HCT116 (cell line): ENCODE measurements around the gene UCHL3. TPM values are rescaled to one million over a fixed set of nuclear protein-coding genes. Genes with fewer than 3 reads are reported as not detected.

Source experiments
- ATAC-seq: fragments of 200-7000 bp; cut with Tn5 transposase; 2 replicates; pipeline ENCODE4 v1.9.1; 2020; ENCODE audit warnings: mild to moderate bottlenecking, moderate library complexity
- BruUV-seq: library from RNA; stranded (reverse); fragments of 400-500 nt; replicated peaks from 2 replicates; lab custom pipeline; 2021; lab: Mats Ljungman, UMichigan
- CTCF ChIA-PET: fragments of 300-600 bp; sonication (Branson Sonifier 250); formaldehyde crosslinking; loops from one replicate; lab custom pipeline; 2021; ENCODE audit warnings: antibody characterized with exemption; lab: Charles Lee
- POLR2A ChIA-PET: fragments of 300-600, 350-600 bp; sonication (Branson Sonifier 250); formaldehyde crosslinking; loops from one replicate; lab custom pipeline; 2021; ENCODE audit warnings: antibody characterized with exemption; lab: Charles Lee
- RAD21 ChIA-PET, 2 experiments: fragments of 300-600 bp; sonication (Branson Sonifier 250); formaldehyde crosslinking; loops; one replicate each; lab custom pipeline; 2023; ENCODE audit warnings: low total read pairs in 2 of 2; ENCODE audit not compliant: uncharacterized antibody in 2 of 2, unreplicated experiment in 2 of 2, low non-redundant PET in 1 of 2; lab: Charles Lee
- DNase-seq: peaks from one replicate; pipeline ENCODE4 v3.0.0-alpha.2; 2010; ENCODE audit warnings: low read depth, low spot score
- H2AFZ ChIP-seq: fragments of 200-600 bp; shearing (Covaris generic), sonication (generic); 2 replicates; pipeline ENCODE4 v1.6.1; 2017; ENCODE audit warnings: low read depth, mixed run types, mixed read lengths, antibody characterized with exemption, low read length; ENCODE audit not compliant: poor library complexity, severe bottlenecking
- H3K27ac ChIP-seq: 2 replicates; pipeline ENCODE4 v1.5.1; 2012; ENCODE audit warnings: low read depth, low read length
- H3K27me3 ChIP-seq: fragments of 200-600 bp; sonication (generic); 2 replicates; pipeline ENCODE4 v1.6.1; 2016; ENCODE audit warnings: mixed run types, low read length, mixed read lengths; ENCODE audit not compliant: insufficient read depth
- H3K36me3 ChIP-seq, 2 experiments: fragments of 200-500 bp in 1 of 2; fragments of 200-600 bp in 1 of 2; sonication (Bioruptor generic) in 1 of 2; sonication (generic) in 1 of 2; 2 replicates each; pipeline versions ENCODE4 v1.5.1 to v1.6.1; 2014 to 2016; ENCODE audit warnings: low read length in 2 of 2, inconsistent platforms in 1 of 2, mixed read lengths in 1 of 2, mixed run types in 1 of 2; ENCODE audit not compliant: insufficient read depth in 2 of 2, control insufficient read depth in 1 of 2
- H3K4me1 ChIP-seq, 2 experiments: fragments of 200-600 bp in 1 of 2; sonication (generic) in 1 of 2; 2 replicates each; pipeline versions ENCODE4 v1.5.1 to v1.6.1; 2012 to 2017; ENCODE audit warnings: low read length in 2 of 2, inconsistent platforms in 1 of 2, mild to moderate bottlenecking in 1 of 2, mixed read lengths in 1 of 2, mixed run types in 1 of 2, moderate library complexity in 1 of 2; ENCODE audit not compliant: insufficient read depth in 2 of 2, control insufficient read depth in 1 of 2
- H3K4me2 ChIP-seq: fragments of 200-600 bp; sonication (generic); 2 replicates; pipeline ENCODE4 v1.6.1; 2017; ENCODE audit warnings: mixed run types, low read length, mixed read lengths
- H3K4me3 ChIP-seq, 2 experiments: fragments of 200-600 bp in 1 of 2; sonication (generic) in 1 of 2; replicated peaks in 1 of 2; 2 replicates each; pipeline ENCODE4 v1.5.1; 2011 to 2016; ENCODE audit warnings: low read length in 2 of 2, control low read depth in 1 of 2, low read depth in 1 of 2, mild to moderate bottlenecking in 1 of 2, mixed read lengths in 1 of 2, mixed run types in 1 of 2
- H3K79me2 ChIP-seq: fragments of 200-600 bp; sonication (generic); 2 replicates; pipeline ENCODE4 v1.6.1; 2017; ENCODE audit warnings: mild to moderate bottlenecking, mixed run types, low read length, moderate library complexity, mixed read lengths; ENCODE audit not compliant: insufficient read depth
- H3K9ac ChIP-seq: fragments of 200-600 bp; sonication (generic); 2 replicates; pipeline ENCODE4 v1.6.1; 2016; ENCODE audit warnings: low read length, mixed read lengths
- H3K9me2 ChIP-seq: fragments of 200-600 bp; sonication (generic), shearing (Covaris generic); 2 replicates; pipeline ENCODE4 v1.6.1; 2017; ENCODE audit warnings: mixed run types, mild to moderate bottlenecking, moderate library complexity; ENCODE audit not compliant: insufficient read depth
- H3K9me3 ChIP-seq, 2 experiments: fragments of 200-500 bp in 1 of 2; fragments of 200-600 bp in 1 of 2; sonication (Bioruptor generic) in 1 of 2; sonication (generic) in 1 of 2; 2 replicates each; pipeline ENCODE4 v1.6.1; 2014 to 2017; ENCODE audit warnings: low read length in 2 of 2, mixed read lengths in 2 of 2, inconsistent platforms in 1 of 2, low read depth in 1 of 2, mild to moderate bottlenecking in 1 of 2, mixed run types in 1 of 2, moderate library complexity in 1 of 2; ENCODE audit not compliant: control insufficient read depth in 1 of 2, insufficient read depth in 1 of 2
- H4K20me1 ChIP-seq: fragments of 200-600 bp; sonication (generic), shearing (Covaris generic); 2 replicates; pipeline ENCODE4 v1.6.1; 2017; ENCODE audit warnings: mixed run types, mild to moderate bottlenecking, moderate library complexity; ENCODE audit not compliant: insufficient read depth
- POLR2A ChIP-seq: IDR thresholded peaks from 2 replicates; pipeline ENCODE4 v1.7.0; 2011; ENCODE audit warnings: borderline replicate concordance; ENCODE audit not compliant: insufficient read depth, insufficient read length; ENCODE audit errors: extremely low read depth
- RAD21 ChIP-seq: IDR thresholded peaks from 2 replicates; pipeline ENCODE4 v1.6.1; 2012; ENCODE audit warnings: low read depth, mild to moderate bottlenecking
- REST ChIP-seq: IDR thresholded peaks from 2 replicates; pipeline ENCODE4 v1.6.1; 2012; ENCODE audit warnings: low read depth
- SIN3A ChIP-seq: IDR thresholded peaks from 2 replicates; pipeline ENCODE4 v1.6.1; 2012; ENCODE audit warnings: low read depth
- TCF7L2 ChIP-seq: IDR thresholded peaks from 2 replicates; pipeline ENCODE4 v1.7.0; 2011; ENCODE audit warnings: borderline replicate concordance, inconsistent platforms; ENCODE audit not compliant: insufficient read depth, insufficient read length; ENCODE audit errors: extremely low read depth
- ZFX ChIP-seq: fragments of 450-650 bp; IDR thresholded peaks from 2 replicates; pipeline ENCODE4 v1.6.1; 2017
- ZNF274 ChIP-seq: fragments of 200-500 bp; sonication (Bioruptor generic); IDR thresholded peaks from 2 replicates; pipeline ENCODE4 v1.6.1; 2014; ENCODE audit warnings: mild to moderate bottlenecking, low read depth, low read length, inconsistent platforms
- intact Hi-C: fragments of 100-400 bp; cut with micrococcal nuclease; formaldehyde crosslinking; loops from 2 replicates; pipeline ENCODE4 v1.10.0; 2022
- total RNA-seq: library from RNA; stranded (reverse); gene quantifications from one replicate; pipeline ENCODE4 v1.2.1, GENCODE V29; 2021; ENCODE audit not compliant: unreplicated experiment

The UCHL3 gene
- total RNA-seq, 1 experiment from 2014 or later, result 32.4 TPM

- no peak for TF ChIP-seq ZNF274
- TF ChIP-seq ZFX, result no peak
- TF ChIP-seq SIN3A, result no peak
- TF ChIP-seq TCF7L2, result no peak
Measured at GRCh38 chr13:75610466-75610865, 60.9 kb downstream of the UCHL3 start (continued).

- no peak for ATAC-seq
- TF ChIP-seq ZFX, result no peak
- no peak for TF ChIP-seq RAD21
- no peak for TF ChIP-seq POLR2A
- no peak for TF ChIP-seq REST
- no peak overlapping the region for H3K4me2 ChIP-seq
- H3K9ac ChIP-seq, result no peak overlapping the region
- H3K4me1 ChIP-seq, result no peaks in the 10 kb centered on the region; a peak in 1 of 4 replicates
- H3K9me3 ChIP-seq, result no peaks in the 10 kb centered on the region
- RAD21 ChIA-PET, result no interaction called here
- CTCF ChIA-PET, result no interaction called here
- no peak for DNase-seq
- H3K79me2 ChIP-seq, result no peaks in the 10 kb centered on the region
- POLR2A ChIA-PET, result no interaction called here
- no peaks in the 10 kb centered on the region for H4K20me1 ChIP-seq
- H3K27ac ChIP-seq, result no peak overlapping the region
- no peak overlapping the region for H3K4me3 ChIP-seq
- intact Hi-C loops, result no loop called here
- BruUV-seq, result no TSS peak
- no peaks in the 10 kb centered on the region for H3K27me3 ChIP-seq
- H3K9me2 ChIP-seq, result no peaks in the 10 kb centered on the region
- no peaks in the 10 kb centered on the region for H3K36me3 ChIP-seq
- no peak overlapping the region for H2AFZ ChIP-seq
Measured at GRCh38 chr13:75612354-75612753, 62.8 kb downstream of the UCHL3 start.
